ENCODE data around the gene PSRC1.

The PSRC1 gene

DNA sequence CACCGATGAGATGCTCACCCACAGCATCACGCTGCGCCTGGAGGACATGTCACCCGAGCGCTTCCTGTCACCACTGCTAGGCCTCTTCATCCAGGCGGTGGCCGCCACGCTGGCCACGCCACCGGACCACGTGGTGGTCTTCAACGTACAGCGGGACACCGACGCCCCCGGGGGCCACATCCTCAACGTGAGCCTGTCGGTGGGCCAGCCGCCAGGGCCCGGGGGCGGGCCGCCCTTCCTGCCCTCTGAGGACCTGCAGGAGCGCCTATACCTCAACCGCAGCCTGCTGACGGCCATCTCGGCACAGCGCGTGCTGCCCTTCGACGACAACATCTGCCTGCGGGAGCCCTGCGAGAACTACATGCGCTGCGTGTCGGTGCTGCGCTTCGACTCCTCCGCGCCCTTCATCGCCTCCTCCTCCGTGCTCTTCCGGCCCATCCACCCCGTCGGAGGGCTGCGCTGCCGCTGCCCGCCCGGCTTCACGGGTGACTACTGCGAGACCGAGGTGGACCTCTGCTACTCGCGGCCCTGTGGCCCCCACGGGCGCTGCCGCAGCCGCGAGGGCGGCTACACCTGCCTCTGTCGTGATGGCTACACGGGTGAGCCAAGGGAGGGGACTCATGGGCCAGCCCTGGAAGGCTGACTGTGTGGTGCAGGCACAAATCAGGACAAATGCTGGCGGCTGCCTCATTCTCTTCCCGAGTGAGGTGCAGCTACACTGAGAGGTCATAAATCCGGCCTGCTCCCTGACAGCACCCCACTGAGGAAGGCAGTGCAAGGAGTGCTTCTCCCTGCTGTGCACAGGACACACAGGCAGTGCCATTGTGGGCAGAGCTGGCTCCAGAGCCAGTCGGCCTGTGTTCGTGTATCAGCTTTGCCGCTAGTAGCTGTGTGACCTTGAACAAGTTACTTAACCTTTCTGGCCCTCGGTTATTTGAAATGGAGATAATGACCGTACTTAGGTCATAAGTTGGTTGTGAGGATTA, 24.2 kb downstream of the PSRC1 start:
- no peak for DNase-seq (ENCODE audit: low spot score)

DNA sequence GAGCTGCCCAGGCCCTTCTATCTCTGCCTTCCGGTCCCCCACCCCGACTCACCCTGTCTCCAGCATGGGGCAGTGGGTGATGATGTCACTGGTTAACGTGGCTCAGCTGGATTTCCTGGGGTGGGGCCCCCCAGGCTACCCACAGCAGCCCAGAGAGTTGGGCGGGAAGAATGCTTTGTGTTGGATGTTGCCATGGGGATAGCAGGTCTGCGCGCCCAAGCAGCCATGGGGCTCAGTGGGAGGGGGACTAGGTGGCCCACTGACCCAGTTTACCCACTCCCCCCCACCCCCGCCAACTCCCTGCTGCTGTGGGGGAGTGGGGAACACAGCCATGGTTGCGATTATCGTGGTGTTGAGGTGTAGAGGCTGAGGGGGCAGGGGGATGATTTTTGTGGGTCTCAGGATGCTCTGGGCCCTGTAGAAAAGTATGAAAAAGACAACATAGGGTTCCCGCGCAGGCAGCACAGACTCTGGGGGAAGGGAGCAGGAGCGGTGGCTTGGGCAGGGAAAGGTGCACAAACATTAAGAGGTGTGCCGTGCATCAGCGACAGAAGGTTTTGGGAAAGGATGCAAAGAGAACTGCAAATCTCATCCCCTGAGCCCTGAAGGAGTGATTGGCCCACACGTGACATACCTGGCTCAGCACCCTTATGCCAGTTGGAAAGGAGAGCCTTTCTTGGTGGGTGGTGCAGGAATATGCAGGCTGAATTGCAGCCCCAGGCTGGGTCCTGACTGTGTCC, 25.1 kb downstream of the PSRC1 start:
- DNase-seq (ENCODE audit: low spot score) = no peak

DNA sequence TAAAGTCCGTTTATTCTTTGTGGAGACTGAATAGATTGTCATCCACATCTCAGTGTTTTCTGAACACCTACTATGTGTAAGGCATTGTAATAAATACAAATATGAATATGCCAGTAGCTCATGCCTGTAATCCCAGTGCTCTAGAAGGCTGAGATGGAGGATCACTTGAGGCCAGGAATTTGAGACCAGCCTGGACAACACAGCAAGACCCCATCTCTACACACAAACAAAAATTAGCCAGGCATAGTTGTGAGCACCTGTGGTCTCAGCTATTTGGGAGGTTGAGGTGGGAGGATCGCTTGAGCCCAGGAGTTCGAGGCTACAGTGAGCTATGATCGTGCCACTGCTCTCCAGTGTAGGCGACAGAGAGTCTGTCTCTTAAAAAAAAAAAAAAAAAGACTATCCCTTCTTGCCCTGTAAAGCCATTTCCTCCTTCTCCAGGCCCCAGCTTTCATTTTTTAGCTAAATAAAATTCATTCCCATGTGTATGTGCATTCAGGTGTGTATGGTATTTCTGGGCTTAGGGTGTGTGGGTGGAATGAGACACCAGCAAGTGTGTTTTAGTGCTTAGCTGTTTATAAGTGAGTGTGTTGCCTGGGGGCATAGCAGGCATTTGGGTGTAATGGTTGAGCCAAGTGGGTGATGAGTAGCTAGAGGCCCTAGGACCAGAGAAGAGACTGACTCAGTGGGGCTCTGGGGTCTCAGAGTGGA, 25.8 kb downstream of the PSRC1 start:
- DNase-seq (ENCODE audit: low spot score) = no peak

DNA sequence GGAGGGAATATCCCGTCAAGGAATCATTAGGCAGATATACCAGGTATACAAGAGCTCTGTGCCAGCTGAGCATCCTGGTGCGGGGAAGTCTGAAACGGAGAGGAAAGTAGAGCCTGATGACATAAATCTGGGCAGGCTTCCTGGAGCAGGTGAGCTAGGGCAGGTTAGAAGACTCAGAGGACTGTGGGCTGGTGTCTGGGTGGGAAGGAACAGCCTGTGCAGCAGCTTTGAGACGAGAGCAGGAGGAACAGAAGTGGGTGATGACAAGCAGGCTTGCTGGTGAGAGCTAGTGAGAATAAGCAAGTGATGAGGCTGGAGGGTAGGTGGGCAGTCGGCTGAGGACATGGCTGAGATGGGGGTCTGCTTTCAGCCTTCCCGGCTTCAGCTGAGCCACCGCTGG, 26.9 kb downstream of the PSRC1 start:
- DNase-seq (ENCODE audit: low spot score) = no peak

DNA sequence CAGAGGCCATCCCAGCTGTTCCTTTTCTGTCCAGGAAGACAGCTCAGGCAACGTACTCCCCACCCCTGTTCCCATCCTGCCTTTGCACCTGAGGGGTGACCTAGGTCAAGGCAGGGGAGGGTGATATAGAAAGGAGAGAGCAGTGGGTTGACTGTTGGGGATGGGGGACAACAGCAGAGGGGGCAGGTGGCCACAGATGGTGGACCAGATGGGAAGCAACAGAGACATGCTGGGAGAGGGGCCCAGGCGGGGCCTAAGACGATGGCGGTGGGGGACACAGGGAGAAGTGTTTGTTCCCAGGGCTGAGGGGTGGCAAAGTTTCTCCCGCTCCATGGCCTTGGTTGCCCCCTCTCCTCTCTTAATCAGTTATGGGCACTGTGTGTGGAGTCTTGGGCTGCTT, 27.3 kb downstream of the PSRC1 start:
- DNase-seq (ENCODE audit: low spot score) = no peak

DNA sequence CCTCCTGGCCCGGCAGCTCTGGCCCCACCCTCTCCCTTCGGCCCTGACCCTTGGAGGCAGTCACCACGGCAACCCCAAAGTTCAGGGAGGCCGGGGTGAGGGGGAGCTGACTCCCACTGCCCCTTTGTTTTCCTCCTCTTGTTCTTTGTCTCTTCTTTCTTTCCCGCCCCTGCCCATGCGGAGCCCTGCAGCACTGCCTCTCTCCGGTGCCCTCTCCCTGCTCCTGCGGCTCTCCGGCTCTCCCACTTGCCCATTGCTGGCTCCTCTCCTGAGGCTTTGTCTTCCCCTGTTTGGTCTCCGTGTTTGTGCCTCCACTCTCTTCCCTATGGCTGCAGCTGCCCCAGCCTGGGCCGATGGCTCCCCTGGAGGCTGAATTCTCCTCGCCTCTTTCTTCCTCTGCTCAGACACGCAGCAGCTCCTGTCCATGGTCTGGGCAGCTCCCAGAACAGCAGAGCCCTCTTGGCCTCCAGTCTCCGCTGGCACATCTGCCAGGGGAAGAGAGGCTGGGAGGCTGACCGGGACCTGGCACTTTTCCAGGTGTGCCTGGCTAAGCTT, 27.8 kb downstream of the PSRC1 start:
- no peak for DNase-seq (ENCODE audit: low spot score)

DNA sequence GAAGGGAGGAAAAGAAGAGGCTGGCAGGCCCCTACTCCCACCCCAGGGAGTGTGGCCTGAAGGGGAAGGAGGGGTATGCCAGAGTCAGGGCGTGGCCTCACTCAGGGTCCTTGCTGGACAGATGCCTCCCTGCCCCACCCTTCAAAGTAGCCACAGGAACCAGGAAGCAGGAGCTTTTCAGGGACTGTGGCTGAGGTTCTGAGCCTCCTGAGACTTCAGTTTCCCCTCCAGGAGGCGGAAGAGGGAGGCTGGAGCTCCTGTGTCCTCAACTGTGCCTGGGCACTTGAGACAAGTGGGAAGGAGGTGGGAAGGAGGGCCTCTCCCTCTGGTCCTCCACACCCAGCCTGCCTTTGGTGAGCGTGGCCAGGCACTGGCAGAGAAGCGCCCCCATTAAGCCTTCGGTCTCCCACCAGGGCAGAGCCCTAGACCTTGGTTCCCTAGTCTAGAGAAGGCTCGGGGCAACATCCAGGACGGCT, 28.3 kb downstream of the PSRC1 start:
- no peak for DNase-seq (ENCODE audit: low spot score)

DNA sequence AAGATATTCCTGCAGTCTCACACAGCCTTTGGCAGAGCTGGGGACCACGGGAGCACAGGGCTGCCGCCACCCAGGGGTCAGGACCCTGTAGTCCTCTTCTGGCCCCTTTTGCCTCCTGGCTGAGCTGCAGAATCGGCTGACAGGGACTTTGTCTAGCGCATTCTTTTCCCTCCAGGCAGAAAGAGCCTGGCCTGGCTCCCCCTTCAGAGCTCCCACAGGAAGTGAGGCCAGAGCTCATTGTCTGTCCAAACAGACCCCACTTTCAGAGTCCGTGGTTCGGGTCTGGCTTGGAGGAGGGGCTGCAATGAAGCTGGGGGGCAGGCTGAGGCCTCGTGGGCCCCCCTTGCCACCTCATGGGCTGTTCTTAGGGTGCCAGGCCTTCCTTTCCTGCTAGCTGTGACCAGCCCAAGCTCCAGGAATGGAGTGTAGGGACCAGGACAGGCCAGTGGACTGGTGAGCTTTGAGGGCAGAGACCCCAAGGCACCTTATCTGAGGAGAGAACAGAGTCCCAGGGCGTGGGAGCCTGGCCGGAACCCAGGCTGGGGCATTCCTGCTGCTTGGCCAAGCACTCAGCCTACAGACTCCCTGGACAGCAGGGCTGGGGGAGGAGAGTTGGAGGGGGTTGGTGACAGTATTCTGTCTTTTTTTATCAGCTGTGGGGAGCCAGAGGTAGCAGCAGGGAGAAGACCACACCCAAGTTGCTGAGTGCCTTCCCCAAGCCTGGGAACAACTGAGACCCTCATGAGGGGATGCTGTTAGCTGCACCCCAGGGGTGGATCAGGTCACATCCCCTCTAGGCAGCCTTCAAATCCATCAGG, 28.9 kb downstream of the PSRC1 start:
- DNase-seq (ENCODE audit: low spot score) = no peak

DNA sequence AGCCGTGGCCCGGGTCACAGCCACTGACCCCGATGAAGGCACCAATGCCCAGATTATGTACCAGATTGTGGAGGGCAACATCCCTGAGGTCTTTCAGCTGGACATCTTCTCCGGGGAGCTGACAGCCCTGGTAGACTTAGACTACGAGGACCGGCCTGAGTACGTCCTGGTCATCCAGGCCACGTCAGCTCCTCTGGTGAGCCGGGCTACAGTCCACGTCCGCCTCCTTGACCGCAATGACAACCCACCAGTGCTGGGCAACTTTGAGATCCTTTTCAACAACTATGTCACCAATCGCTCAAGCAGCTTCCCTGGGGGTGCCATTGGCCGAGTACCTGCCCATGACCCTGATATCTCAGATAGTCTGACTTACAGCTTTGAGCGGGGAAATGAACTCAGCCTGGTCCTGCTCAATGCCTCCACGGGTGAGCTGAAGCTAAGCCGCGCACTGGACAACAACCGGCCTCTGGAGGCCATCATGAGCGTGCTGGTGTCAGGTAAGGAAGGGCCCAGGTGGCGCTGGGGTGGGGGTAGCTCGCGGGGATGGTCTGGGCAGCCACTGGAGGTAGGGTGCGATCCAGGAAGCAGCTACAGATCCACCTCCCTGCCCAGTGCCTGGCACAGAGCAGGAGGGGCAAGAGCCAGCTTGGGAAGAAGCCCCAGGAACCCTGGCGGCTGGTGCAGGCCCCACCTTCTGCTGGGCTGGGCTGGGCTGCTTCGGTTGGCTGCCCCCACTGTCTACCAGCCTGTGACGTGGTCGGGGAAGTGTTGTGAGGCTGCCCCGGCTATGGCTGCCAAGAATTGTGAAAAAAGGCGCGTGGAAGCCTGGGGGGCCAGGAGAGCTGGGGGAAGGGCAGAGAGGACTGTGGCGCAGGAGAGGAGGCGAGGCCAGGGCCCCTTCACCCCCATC, 29.8 kb downstream of the PSRC1 start:
- peak; percentile 94 for DNase-seq (ENCODE audit: low spot score)

DNA sequence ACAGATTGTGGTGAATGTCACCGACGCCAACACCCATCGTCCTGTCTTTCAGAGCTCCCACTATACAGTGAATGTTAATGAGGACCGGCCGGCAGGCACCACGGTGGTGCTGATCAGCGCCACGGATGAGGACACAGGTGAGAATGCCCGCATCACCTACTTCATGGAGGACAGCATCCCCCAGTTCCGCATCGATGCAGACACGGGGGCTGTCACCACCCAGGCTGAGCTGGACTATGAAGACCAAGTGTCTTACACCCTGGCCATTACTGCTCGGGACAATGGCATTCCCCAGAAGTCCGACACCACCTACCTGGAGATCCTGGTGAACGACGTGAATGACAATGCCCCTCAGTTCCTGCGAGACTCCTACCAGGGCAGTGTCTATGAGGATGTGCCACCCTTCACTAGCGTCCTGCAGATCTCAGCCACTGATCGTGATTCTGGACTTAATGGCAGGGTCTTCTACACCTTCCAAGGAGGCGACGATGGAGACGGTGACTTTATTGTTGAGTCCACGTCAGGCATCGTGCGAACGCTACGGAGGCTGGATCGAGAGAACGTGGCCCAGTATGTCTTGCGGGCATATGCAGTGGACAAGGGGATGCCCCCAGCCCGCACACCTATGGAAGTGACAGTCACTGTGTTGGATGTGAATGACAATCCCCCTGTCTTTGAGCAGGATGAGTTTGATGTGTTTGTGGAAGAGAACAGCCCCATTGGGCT, 30.6 kb downstream of the PSRC1 start:
- DNase-seq (ENCODE audit: low spot score) = no peak

DNA sequence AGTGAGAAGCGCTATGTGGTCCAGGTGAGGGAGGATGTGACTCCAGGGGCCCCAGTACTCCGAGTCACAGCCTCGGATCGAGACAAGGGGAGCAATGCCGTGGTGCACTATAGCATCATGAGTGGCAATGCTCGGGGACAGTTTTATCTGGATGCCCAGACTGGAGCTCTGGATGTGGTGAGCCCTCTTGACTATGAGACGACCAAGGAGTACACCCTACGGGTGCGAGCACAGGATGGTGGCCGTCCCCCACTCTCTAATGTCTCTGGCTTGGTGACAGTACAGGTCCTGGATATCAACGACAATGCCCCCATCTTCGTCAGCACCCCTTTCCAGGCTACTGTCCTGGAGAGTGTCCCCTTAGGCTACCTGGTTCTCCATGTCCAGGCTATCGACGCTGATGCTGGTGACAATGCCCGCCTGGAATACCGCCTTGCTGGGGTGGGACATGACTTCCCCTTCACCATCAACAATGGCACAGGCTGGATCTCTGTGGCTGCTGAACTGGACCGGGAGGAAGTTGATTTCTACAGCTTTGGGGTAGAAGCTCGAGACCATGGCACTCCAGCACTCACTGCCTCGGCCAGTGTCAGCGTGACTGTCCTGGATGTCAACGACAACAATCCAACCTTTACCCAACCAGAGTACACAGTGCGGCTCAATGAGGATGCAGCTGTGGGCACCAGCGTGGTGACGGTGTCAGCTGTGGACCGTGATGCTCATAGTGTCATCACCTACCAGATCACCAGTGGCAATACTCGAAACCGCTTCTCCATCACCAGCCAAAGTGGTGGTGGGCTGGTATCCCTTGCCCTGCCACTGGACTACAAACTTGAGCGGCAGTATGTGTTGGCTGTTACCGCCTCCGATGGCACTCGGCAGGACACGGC, 31.4 kb downstream of the PSRC1 start:
- no peak for DNase-seq (ENCODE audit: low spot score)

DNA sequence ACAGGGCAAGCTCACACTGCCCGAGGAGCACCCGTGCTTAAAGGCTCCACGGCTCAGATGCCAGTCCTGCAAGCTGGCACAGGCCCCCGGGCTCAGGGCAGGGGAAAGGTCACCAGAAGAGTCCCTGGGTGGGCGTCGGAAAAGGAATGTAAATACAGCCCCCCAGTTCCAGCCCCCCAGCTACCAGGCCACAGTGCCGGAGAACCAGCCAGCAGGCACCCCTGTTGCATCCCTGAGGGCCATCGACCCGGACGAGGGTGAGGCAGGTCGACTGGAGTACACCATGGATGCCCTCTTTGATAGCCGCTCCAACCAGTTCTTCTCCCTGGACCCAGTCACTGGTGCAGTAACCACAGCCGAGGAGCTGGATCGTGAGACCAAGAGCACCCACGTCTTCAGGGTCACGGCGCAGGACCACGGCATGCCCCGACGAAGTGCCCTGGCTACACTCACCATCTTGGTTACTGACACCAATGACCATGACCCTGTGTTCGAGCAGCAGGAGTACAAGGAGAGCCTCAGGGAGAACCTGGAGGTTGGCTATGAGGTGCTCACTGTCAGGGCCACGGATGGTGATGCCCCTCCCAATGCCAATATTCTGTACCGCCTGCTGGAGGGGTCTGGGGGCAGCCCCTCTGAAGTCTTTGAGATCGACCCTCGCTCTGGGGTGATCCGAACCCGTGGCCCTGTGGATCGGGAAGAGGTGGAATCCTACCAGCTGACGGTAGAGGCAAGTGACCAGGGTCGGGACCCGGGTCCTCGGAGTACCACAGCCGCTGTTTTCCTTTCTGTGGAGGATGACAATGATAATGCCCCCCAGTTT, 32.3 kb downstream of the PSRC1 start:
- no peak for DNase-seq (ENCODE audit: low spot score)

DNA sequence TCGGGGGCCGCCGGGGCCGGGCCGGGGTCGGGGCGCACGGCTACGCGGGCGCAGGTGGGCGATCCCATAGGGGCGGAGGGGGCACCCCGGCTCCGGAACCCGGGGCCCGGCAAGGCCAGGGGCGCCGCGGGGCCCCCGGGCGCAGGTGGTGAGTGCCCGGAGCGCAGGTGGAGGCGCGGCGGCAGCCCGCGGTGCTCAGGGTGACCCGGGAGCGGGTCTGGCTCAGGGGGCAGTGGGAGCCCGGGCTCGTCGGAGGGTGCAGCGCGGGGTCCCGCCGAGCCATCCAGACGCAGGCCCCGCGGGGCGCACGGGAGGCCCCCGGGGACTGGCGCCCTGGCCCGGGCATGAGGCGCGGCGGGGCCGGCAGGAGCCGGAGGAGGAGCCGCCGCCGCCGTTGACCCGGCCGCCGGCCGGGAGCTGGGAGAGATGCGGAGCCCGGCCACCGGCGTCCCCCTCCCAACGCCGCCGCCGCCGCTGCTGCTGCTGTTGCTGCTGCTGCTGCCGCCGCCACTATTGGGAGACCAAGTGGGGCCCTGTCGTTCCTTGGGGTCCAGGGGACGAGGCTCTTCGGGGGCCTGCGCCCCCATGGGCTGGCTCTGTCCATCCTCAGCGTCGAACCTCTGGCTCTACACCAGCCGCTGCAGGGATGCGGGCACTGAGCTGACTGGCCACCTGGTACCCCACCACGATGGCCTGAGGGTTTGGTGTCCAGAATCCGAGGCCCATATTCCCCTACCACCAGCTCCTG, 33.1 kb downstream of the PSRC1 start:
- no peak for DNase-seq (ENCODE audit: low spot score)

DNA sequence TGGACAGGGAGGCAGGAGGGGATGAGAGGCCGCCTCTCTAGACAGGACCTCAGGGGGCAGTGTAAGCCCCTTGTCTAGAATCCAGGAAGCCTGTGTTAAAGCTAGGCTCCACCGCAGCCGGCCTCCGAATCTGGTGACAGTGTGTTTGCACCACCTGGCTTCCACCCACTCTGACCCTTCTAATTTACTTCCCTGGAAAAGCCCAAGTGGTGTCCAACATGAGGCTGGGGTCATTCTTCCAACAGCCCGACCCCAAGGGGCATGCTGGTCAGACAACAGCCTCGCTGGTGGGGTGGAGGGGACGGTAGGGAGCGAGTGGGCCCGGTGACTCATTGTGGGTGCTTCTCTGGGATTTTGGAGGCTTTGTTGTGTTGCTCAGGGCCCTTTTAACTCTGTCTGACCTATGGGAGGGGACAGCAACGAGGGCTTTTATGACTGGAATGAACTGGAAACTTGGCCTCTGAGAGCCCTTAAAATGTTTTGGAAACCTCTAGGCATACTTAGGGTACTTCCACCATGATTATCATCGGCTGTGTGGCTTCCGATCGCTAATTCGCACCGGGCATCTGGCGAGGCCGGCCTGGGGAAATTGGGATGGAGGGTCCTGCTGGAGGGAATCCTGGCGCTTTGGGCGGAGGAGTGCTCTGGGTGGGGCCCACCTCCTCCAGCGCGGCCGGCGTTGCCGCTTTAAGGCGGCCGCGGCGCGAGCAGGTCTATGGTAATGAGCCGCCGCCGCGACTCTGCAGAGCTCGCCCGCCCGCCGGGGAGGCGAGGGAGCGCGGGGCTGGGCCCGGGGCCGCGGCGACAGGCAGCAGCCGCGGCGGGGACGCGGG, 33.9 kb downstream of the PSRC1 start, which contains the start of gene CELSR2:
Gene CELSR2 (plus strand): TSS at position 743 of the 833 bp plus-strand sequence. CDS start 541 bp downstream, outside the sequence.
- DNase-seq (ENCODE audit: low spot score) = peak; percentile 80

DNA sequence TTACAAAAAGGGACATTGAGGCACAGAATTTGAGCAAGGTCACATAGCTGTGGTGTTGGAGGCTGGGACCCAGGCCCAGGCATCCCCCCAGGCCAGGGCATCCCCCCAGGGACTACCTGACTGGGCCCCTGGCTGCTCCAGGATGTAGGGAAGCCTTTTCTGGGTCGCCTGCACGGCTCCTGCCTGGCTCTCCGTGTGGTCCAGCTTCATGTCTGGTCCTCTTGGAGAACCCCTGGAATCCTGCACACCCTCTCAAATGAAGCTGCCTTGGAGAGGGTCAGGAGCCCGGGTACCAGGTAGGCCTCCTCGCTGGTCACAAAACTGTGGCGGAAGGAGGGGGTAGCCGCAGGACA, 34.5 kb downstream of the PSRC1 start:
- DNase-seq (ENCODE audit: low spot score) = no peak
